Stimulated activated CD8-positive, alpha-beta memory T cell treated with anti-CD3 and anti-CD28 coated beads, Interleukin-4, amount 100 ng/mL, for 48 hours (primary cell): ENCODE measurements around the gene OR4M1.
"Not testable (repeated sequence)": the region's sequence is repeated elsewhere in the genome, so short reads cannot be mapped to it uniquely, and the experiment has no call there.

Source experiments
- DNase-seq: peaks from one replicate; pipeline ENCODE4 v3.0.0-alpha.2; 2020

The OR4M1 gene, protein sequence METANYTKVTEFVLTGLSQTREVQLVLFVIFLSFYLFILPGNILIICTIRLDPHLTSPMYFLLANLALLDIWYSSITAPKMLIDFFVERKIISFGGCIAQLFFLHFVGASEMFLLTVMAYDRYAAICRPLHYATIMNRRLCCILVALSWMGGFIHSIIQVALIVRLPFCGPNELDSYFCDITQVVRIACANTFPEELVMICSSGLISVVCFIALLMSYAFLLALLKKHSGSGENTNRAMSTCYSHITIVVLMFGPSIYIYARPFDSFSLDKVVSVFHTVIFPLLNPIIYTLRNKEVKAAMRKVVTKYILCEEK

GRCh38 chr14:19773204-19773603, at the start of gene OR4M1:
OR4M1 (plus strand) TSS chr14:19773504; CDS start chr14:19780323, 6,819 bp downstream.
- DNase-seq: not testable (repeated sequence)

DNA sequence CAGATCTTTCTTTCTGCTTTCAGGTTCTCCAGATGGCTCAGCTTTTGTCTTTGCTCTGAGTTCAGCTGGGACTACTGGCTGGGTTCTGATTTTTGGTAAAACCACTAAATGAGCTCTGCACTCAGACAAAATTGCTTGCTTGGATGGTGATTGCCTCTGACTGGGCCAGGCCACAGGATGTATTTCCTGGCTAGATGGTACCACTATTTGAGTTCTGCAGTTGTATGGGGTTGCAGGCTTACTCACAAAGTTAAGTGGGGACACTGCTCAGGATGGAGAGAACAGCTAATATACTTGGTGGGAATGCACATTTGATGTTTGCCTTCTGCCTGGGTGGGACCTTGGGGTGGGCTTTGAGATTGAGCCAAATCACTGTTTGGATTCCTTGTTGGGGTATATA, 43.9 kb upstream of the OR4M1 start:
- no peak for DNase-seq

DNA sequence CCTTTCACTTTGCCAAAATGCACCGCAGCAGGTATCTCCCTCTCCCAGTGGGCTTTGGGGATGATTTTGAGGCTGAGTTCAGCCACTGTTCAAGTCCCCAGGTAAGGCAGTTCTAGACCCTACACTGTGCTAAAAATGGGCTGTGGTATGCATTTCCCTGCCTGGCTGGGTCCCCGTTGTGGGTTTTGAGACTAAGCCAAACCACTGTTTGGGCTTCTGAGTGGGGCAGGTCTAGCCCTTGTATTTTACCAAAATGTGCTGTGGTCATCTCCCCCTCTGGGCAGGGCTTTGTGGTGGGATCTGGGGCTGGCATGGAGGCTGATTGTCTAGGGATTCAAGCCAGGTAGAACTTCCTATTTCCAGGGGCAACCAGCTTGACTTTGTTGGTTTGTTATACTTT, 43.5 kb upstream of the OR4M1 start:
- no peak for DNase-seq

DNA sequence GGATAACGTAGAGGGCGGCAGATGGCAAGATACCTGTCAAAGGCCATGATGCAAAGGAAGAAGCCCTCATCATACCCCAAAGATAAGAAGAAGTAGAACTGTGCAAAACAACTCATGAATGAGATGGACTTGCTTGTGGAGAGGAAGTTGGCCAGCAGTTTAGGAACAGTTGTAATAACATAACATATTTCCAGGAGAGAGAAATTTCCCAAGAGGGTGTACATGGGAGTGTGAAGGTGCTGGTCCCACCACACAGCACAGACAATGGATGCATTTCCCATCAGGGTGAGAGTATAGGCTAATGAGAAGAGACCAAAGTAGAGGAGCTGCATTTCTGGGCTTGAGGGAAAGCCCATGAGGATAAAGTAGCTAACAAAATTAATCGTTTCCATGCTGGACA, 39.4 kb upstream of the OR4M1 start:
- DNase-seq: not testable (repeated sequence)

- no peak for DNase-seq
These were observed 30.0 kb upstream of the OR4M1 start, which contains the start of gene OR4Q3 for GRCh38 chr14:19743256-19743655. OR4Q3 (plus strand) TSS chr14:19743571.

DNA sequence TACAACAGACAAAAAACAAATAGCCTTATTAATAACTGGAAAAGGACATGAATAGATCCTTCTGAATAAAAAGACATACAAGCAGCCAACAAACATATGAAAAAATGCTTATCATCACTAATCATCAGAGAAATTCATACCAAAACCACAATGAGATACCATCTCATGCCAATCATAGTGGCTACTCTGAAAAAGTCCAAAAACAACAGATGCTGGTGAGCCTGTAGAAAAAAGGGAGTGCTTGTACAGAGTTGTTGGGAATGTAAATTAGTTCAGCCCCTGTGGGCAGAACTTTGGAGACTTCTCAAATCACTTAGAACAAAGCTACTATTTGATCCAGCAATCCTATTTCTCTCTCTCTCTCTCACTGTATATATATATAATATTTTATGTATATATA, 21.0 kb upstream of the OR4M1 start:
- DNase-seq: not testable (repeated sequence)

- DNase-seq: no peak
These were observed 19.1 kb upstream of the OR4M1 start for GRCh38 chr14:19754172-19754571.

DNA sequence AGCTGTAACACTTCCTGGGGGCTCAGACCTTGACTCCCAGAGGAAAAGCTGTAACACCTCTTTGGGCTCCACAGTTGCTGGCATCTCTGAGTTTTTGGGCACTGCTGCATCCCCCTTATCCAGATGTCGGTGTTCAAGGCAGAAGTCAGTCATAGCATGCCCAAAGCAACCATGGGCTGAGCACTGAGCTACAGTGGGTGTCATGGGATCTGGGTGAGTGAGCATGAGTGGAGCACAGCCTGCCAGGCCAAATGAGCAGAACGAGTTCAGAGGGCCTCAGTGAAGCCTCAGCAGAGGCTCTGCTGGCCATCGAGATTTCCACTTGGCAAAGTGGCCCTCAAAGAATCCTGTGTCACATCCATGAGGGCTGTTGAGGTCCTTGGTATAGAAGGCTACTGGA, 1.8 kb upstream of the OR4M1 start:
- DNase-seq: not testable (repeated sequence)

GRCh38 chr14:19771895-19772430, 1.3 kb upstream of the OR4M1 start:
- DNase-seq: no peak

DNA sequence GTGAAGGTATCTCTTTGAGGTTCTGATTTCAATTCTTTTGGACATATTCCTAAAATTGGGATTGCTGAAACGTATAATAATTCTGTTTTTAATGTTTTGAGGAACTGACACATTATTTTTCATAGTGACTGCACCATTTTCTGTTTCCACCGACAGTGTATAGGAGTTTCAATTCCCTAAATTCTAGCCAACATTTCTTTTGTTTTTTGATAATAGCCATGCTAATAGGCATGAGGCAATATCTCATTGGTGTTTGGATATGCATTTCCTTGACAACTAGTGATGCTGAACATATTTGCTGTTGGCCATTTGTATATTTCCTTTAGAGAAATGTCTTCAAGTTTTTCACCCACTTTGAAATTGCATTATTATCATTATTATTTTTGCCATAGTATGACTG, 850 bp upstream of the OR4M1 start:
- not testable (repeated sequence) for DNase-seq

GRCh38 chr14:19775587-19775986, 2.3 kb downstream of the OR4M1 start:
- no peak for DNase-seq

- not testable (repeated sequence) for DNase-seq
These were observed 12.5 kb downstream of the OR4M1 start for GRCh38 chr14:19785848-19786247.

DNA sequence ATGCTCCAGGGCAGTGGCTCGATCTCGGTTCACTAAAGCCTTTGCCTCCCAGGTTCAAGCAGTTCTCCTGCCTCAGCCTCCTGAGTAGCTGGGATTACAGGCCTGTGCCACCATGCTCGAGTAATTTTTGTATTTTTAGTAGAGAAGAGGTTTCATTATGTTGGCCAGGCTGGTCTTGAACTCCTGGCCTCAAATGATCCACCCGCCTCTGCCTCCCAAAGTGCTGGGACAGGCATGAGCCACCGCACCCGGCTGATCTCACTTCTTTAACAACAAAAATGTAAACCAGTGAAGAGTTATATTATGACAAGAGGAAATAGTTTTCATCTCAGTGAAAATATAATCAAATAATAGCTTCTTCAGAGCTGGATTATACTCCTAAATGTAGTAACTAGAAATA, 14.0 kb downstream of the OR4M1 start:
- DNase-seq: not testable (repeated sequence)

GRCh38 chr14:19788150-19788549, 14.8 kb downstream of the OR4M1 start:
- DNase-seq: not testable (repeated sequence)

DNA sequence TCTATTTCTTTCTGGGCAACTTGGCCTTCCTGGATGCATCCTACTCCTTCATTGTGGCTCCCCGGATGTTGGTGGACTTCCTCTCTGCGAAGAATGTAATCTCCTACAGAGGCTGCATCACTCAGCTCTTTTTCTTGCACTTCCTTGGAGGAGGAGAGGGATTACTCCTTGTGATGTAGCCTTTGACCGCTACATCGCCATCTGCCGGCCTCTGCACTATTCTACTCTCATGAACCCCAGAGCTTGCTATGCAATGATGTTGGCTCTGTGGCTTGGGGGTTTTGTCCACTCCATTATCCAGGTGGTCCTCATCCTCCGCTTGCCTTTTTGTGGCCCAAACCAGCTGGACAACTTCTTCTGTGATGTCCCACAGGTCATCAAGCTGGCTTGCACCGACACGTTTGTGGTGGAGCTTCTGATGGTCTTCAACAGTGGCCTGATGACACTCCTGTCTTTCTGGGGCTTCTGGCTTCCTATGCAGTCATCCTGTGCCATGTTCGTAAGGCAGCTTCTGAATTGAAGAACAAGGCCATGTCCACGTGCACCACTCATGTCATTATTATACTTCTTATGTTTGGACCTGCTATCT, 23.3 kb downstream of the OR4M1 start:
- not testable (repeated sequence) for DNase-seq

DNA sequence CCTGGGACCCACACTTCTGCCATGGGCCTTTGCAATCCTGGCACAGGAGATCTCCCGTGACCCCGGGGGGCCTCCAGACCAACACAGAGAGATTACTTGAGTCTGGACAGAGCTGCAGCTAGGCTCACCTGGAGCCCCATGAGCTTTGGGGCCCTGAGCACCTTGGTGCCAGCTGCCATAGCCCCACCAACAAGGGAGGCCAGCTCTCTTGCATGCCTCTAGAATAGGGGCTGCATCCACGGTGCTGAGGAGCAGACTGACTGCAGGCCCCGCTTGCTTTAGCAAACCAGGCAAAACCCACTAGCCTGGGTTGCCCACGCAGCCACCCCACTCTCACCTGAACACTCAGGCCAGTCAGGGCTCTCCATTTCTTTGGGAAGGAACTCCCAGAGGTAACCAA, 26.6 kb downstream of the OR4M1 start:
- DNase-seq: no peak

DNA sequence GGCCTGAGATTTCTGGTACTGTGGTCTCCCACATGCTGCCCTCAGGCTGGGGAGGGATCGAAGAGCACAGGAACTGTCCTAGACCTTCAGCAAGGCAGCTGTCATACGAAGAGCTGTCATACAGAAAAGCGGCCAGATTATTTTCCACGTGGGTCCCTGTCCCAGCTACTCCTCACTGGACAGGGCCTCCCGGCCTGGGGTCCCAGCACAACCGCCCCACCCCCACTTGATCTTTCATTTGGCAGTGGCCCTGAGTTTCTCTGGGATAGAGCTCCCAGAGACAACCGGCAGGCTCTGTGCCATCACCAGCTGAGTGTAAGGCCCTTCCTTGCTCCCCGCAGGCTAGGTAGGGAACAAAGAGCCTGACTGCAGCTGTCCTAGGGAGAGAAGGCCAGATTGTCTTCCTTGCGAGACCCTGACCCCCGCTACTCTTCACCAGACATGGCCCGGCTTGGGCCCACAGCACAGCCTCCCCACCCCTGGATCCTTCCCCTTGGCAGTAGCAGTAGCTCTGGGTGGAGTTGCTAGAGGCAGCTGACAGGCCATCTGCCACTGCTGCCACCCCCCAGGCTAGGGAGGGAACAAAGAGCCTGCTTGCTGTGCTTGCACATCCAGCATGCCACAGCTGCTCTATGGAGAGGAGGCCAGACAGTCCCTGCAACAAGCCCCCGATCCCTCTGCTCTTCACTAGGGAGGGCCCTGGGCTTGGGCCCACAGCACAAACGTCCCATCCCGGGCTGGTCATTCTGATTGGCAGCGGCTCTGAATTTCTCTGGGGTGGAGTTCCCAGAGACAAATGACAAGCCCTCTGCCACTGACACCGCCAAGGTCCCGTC, 27.2 kb downstream of the OR4M1 start:
- DNase-seq: no peak

DNA sequence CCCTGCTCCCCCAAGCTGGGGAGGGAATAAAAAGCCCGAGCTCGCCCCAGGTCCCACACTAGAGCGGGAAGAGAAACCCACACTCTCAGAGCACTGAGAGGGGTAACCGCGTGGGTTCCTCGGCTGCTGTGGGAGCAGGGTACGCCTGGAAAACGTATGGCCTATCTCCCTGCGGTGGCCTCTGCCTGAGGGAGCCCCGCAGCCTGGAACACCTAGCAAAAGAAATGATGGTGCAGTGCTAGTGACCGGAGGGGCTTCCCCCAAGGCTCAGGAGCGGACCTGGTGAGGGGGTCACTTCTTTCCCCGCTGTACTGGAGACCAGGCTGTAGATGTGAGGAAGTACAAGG, 27.8 kb downstream of the OR4M1 start:
- no peak for DNase-seq

DNA sequence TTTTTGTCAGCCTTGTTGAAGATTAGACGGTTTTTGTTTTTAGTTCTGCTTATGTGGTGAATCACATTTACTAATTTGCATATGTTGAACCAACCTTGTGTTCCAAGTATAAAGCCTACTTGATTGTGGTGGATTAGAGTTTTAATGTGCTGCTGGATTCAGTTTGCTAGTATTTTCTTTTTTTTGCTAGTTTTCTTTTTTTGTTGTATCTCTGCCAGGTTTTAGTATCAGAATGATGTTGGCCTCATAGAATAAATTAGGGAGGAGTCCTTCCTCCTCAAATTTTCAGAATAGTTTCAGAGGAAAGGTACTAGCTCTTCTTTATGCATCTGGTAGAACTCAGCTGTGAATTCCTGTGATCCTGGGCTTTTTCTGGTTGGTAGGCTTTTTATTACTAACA, 30.2 kb downstream of the OR4M1 start, which contains the start of gene OR4N2:
OR4N2 (plus strand) TSS at position 301 of the 400 bp plus-strand sequence. CDS start 23,679 bp downstream, outside the sequence.
- DNase-seq: not testable (repeated sequence)

GRCh38 chr14:19813171-19813920, 40.0 kb downstream of the OR4M1 start:
- not testable (repeated sequence) for DNase-seq

DNA sequence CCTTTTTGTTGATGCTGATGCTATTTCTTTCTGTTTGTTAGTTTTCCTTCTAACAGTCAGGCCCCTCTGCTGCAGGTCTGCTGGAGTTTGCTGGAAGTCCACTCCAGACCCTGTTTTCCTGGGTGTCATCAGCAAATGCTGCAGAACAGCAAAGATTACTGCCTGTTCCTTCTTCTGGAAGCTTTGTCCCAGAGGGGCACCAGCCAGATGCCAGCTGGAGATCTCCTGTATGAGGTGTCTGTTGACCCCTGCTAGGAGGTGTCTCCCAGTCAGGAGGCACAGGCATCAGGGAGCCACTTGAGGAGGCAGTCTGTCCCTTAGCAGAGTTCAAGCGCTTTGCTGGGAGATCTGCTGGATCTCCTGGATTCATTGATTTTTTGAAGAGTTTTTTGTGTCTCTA, 46.6 kb downstream of the OR4M1 start:
- DNase-seq: not testable (repeated sequence)

DNA sequence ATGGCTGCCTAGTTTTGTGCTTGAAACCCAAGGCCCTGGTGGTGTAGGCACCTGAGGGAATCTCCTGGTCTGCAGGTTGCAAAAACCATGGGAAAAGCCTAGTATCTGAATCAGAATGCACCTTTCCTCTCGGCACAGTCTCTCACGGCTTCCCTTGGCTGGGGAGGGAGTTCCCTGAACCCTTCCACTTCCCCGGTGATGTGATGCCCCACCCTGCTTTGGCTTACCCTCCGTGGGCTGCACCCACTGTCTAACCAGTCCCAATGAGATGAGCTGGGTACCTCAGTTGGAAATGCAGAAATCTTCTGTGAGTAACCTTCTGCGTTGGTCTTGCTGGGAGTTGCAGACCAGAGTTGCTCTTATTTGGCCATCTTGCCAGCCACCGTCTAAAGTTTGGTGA, 47.7 kb downstream of the OR4M1 start:
- not testable (repeated sequence) for DNase-seq

DNA sequence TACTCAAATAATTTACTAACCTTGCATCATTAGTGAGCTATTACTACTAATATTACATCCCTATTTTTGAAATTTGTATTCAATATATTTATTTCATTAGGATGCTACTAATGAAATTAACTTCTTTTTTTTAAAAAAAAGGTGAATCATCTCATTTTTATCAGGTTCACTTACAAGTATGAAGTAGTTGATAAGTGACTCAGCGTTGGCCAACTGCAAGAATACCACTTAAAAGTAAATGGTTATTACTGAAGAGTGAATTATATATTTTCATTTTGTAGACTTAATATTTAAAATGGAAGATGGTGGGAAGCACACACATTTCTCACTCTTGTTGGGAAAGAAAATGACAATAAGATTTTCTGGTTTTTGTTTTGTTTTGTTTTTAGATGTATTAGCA, 49.9 kb downstream of the OR4M1 start:
- no peak for DNase-seq
